ENCODE results near the gene PIANP. TPM values are rescaled to one million over a fixed set of nuclear protein-coding genes. Genes with fewer than 3 reads are reported as not detected.

PIANP gene
- total RNA-seq, 1 experiment from 2014 or later, result not detected

- BruUV-seq (replicated peaks), result no TSS peak
- no peak overlapping the region for H3K4me2 ChIP-seq (ENCODE audit: low read length)
- no peak overlapping the region for H2AFZ ChIP-seq (ENCODE audit: low read depth, low read length, poor library complexity, severe bottlenecking)
Measured at GRCh38 chr12:6698352-6699046, 2.1 kb downstream of the PIANP start.

More at GRCh38 chr12:6698352-6699046, 2.1 kb downstream of the PIANP start:
- H3K9ac ChIP-seq (ENCODE audit: low read length), result no peak overlapping the region
- no peaks in the 10 kb centered on the region for H3K9me2 ChIP-seq (ENCODE audit: insufficient read depth)
- intact Hi-C loops (cut with micrococcal nuclease), result no loop called here
- no peak overlapping the region for H3K4me3 ChIP-seq (replicated peaks in 1 of 2; ENCODE audit: low read depth in 1 of 2, low read length in 2 of 2)
- H3K27ac ChIP-seq (ENCODE audit: low read depth, low read length), result no peak overlapping the region
- H4K20me1 ChIP-seq (ENCODE audit: insufficient read depth), result no peaks in the 10 kb centered on the region
- DNase-seq (ENCODE audit: low read depth, low spot score) (no peak), ATAC-seq (no peak)
- no peaks in the 10 kb centered on the region for H3K79me2 ChIP-seq (ENCODE audit: insufficient read depth, low read length)
- ChIA-PET RAD21 (ENCODE audit: low non-redundant PET in 1 of 2, low total read pairs in 2 of 2, uncharacterized antibody in 2 of 2, unreplicated experiment in 2 of 2) (interaction anchor here in 1 of 2 experiments (1.1 kb wide), 1 partner anchor 9 kb away, joined by 3 read pairs; the partner anchor contains the start of gene ZNF384), CTCF (interaction anchor here (0.7 to 1.7 kb wide), 5 partner anchors 9 to 161 kb away, joined by 3 to 6 read pairs (median 3); partner anchors contain the start of gene ZNF384), POLR2A (interaction anchor here (0.6 to 2.0 kb wide), 3 partner anchors 9 to 169 kb away, joined by 3 to 7 read pairs (median 3); partner anchors contain the start of gene ZNF384)
- no peaks in the 10 kb centered on the region for H3K9me3 ChIP-seq (ENCODE audit: control insufficient read depth in 1 of 2, insufficient read depth in 1 of 2, low read depth in 1 of 2, low read length in 2 of 2)
- H3K27me3 ChIP-seq (ENCODE audit: insufficient read depth, low read length), result no peaks in the 10 kb centered on the region
- no peaks in the 10 kb centered on the region for H3K36me3 ChIP-seq (ENCODE audit: control insufficient read depth in 1 of 2, insufficient read depth in 2 of 2, low read length in 2 of 2)
- peaks cover 0 to 6% of the 10 kb centered on the region in 2 experiments; a peak in 2 of 4 replicates for H3K4me1 ChIP-seq (ENCODE audit: control insufficient read depth in 1 of 2, insufficient read depth in 2 of 2, low read length in 2 of 2)
- TF ChIP-seq SIN3A (IDR thresholded peaks at IDR 0.05; ENCODE audit: low read depth) (no peak), CEBPB (IDR thresholded peaks at IDR 0.05; ENCODE audit: low read depth) (no peak)
- TF ChIP-seq, protein P1, sequence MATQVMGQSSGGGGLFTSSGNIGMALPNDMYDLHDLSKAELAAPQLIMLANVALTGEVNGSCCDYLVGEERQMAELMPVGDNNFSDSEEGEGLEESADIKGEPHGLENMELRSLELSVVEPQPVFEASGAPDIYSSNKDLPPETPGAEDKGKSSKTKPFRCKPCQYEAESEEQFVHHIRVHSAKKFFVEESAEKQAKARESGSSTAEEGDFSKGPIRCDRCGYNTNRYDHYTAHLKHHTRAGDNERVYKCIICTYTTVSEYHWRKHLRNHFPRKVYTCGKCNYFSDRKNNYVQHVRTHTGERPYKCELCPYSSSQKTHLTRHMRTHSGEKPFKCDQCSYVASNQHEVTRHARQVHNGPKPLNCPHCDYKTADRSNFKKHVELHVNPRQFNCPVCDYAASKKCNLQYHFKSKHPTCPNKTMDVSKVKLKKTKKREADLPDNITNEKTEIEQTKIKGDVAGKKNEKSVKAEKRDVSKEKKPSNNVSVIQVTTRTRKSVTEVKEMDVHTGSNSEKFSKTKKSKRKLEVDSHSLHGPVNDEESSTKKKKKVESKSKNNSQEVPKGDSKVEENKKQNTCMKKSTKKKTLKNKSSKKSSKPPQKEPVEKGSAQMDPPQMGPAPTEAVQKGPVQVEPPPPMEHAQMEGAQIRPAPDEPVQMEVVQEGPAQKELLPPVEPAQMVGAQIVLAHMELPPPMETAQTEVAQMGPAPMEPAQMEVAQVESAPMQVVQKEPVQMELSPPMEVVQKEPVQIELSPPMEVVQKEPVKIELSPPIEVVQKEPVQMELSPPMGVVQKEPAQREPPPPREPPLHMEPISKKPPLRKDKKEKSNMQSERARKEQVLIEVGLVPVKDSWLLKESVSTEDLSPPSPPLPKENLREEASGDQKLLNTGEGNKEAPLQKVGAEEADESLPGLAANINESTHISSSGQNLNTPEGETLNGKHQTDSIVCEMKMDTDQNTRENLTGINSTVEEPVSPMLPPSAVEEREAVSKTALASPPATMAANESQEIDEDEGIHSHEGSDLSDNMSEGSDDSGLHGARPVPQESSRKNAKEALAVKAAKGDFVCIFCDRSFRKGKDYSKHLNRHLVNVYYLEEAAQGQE (IDR thresholded peaks at IDR 0.05; ENCODE audit: low read depth), result no peak
